Epidermal melanocyte (primary cell): Measurements from ENCODE around the gene KCNQ5.

Source experiments
- DNase-seq: peaks from one replicate; pipeline ENCODE4 v3.0.0; 2011; ENCODE audit warnings: low spot score; ENCODE audit not compliant: insufficient read length

KCNQ5 gene

DNA sequence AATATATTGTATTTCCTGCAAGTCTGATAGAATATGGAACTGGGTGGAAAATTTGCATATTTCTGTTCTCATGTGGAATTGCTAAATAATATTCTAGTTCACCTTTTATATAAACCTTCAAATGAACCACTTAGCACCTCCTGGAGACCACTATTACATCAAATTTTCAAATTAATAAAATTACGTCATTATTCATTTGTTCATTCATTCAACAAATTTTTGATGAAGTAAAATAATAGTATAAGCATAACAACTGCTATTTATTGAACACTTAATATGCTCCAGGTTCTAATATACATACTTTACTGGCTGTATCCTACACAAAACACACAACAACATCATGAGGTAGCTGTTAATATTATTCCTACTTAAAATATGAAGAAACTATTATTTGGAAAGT, 215.1 kb downstream of the KCNQ5 start:
- no peak for DNase-seq

DNA sequence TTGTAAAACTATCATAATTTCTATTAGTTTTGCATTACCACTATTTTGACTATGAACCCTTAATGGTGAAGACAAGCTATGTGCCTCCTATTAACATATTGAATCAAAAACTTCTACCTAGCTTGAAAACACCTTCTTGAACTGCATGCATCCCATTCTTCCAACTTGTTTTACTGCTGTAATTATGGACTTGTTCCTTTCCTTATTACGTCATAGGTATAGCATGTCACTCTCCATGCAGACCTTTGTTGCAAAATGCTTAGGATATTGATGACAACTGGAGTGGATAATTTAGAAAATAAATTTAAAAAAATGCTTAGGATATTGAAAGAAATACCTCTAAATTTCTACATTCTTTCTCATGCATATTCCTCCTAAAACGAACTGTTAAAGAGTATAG, 219.3 kb downstream of the KCNQ5 start:
- DNase-seq = no peak

DNA sequence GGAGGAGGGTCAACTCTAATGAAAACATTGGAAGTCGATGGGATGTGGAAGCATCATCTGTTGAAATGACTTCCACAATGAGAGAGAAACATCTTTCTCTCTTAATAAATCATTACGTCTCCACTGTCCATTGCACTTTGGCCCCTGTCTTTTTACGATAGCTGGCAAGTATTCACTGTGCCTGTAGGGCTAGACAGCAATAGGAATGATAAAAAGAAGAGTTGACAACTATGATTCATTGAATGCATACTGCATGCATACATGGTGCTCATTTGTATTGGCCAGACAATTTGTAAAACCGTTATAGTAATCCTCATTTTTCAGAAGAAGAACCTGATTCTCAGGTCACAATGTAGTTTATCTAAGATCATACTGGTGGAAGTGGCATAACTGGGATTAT, 220.3 kb downstream of the KCNQ5 start:
- no peak for DNase-seq

DNA sequence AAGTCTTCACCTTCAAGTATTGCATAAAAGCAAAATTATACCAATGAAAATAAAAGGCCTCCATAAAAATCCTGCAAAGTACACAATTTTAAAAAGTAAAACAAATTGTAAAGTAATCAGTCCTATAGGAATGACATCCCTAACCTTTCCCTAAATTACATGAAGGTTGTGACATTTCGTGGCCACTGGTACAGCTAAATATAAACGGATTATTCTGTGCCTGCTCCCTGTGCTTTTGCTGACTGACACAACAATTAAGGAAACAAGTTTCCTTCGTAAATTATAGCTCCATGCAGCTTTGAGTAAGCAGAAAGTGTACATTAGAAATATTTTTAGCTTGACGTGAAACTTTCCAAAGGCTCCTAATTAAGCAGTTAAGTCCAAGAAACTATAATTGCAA, 222.8 kb downstream of the KCNQ5 start:
- no peak for DNase-seq

DNA sequence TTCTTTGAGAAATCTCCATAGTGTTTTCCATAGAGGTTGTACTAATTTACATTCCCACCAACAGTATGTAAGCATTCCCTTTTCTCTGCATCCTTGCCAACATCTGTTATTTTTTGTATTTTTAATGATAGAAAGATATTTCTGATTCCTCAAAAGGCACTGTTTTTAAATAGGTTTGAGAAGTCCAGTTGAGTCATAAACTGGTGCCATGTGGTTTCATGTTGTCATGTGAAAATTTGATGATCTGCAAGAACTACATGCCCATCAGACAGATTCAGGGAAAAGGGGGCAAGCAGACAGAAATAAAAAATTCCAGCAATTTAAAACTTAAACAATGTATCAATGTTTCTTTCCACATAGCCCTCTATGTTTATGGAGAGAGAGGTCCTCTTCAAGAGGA, 227.5 kb downstream of the KCNQ5 start:
- DNase-seq = no peak

DNA sequence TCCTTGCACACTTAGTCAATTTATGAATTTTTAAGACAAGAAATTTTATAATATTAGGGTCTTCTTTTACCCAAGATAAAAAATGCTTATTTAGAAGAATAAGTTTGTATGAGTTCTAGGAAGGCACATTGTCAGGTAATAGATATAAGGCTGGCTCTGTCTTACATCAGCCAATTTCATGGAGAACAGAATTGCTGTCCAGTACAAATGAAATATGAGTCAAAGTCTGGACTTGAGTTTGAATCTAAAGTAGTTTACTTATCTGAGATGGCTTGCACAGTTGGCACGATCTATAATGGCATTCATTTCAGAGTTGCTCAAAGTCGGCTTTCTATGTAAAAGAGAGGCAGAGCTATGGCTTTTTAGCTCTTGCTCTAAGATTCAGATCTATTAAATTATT, 228.2 kb downstream of the KCNQ5 start:
- DNase-seq = no peak

DNA sequence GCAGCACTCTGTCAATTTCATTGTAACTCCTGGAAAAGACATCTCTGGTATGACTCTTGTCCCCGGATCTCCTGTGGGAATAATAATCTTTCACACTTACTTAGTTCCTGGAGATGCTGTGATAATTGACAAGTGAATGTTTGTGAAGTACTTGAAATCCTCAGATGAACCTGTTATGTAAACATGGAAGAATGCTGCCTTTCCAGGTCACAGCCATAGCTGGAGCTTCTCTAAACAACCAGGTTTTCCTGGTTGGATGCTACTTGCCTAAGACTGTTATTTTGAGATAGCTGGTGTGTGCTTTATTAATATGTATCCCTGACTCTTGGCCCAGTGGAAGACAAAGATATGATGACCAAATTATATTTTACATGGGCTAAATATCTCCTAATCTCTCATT, 228.6 kb downstream of the KCNQ5 start:
- DNase-seq = no peak

DNA sequence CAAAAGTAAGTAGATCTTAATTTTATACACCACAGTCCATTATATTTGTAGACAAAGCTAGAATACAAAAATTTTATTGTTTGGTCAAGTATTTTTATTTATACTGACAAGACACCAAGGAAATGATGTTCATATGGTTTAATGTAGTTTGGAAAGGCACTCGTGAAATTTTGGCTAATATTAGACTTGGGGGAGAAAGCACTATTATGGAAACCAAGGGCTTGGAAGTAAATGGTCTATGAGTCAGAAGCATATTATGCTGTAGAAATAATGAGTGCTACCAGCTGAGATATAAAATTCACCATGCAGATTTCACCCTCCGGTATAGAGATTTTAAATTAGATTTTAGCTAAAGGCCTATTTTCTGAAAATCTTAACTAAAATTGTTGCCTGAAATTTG, 233.6 kb downstream of the KCNQ5 start:
- no peak for DNase-seq

DNA sequence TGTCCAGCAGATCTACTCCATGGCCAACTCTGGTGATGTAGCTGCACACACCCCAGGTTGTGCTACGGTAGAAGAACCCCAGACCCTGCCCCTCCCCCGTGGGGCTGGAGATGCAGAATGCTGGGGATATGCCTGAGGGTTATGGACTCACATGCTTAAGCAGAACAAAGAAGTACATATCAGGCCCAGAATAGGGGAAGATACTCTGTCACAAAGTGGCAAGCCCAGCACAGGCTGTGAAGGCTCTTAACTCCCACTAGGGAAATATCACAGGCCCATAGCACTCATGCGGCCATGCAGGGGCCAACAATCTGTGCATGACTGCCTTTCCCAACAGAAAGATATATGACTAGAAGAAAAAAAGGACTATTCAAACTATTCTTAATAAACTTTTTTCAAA, 234.9 kb downstream of the KCNQ5 start:
- peak; percentile 18 for DNase-seq

DNA sequence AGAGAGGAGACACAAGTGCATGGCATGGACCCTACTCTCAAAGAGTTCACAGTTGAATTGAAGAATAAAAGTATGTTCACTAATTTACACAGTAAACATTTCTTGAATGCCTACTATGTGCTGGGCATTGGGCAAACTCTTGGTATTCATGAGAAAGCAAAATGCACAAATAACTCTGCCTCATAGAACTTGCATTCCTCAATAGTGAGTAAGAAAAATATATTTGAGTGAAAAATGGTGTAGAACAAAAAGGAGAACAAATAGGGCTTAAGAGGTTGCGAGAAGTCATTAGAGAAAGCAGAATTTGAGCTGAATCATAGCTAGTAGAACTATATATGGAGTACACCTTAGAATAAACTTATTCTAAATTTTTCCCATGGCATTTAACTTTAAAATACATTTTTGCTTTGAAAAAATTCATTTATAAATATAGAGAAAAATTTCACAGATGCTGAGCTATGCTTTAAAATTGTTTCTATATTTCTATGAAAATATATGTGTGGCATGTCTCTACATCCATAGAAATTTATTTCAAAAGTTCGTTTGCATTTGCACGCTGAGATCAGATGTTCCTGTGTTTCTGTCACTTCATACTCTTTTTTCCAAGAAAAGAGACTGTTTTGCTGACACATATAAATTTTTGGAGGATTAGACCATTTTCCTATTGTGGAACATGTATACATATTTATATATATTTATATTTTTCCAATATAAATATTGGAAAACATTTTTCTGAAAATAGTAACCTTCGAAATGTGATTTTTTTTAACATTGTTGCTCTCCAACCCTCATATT, 236.1 kb downstream of the KCNQ5 start:
- DNase-seq = no peak

DNA sequence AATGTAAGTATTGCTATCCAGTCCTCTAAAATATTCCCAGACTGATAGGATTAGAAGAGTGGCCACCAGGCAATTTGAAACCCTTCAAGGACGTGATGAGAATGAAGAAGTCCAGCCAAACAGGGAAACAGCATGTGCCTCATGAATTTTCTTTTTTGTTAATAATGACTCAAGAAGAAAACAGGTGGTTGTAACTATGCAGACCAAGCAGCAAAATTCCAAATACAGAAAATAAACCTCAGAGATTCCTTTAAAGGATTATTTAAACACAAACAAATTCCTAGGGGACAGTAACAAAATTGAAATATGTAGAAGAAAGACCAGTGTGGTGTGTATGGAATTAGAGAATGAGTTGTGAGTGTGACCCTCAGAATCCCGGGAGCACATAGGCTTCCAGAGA, 239.2 kb downstream of the KCNQ5 start:
- no peak for DNase-seq

DNA sequence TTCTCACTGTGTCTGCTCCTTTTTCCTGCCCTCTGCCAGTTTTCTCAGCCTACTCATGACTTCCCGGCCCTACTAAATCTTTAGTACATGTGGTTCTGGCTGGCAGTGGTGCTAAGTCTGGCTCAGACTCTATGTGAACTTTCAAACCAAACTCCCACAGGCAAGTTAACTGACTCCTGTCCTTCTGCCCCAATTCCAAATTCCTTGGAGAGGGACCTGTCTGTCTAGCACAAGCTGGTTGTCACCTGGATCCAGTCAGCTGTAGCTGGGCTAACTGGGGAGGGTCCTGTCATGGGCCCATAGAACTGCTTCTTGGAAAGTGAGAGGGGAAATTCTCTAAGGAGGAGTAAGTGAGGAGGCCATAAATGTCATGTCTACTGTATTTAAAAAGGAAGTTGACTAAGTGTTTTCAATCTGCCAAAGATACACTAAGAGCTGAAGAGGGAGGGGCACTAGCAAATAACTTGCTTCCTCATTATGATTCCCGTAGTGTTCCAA, 240.1 kb downstream of the KCNQ5 start:
- DNase-seq = no peak

DNA sequence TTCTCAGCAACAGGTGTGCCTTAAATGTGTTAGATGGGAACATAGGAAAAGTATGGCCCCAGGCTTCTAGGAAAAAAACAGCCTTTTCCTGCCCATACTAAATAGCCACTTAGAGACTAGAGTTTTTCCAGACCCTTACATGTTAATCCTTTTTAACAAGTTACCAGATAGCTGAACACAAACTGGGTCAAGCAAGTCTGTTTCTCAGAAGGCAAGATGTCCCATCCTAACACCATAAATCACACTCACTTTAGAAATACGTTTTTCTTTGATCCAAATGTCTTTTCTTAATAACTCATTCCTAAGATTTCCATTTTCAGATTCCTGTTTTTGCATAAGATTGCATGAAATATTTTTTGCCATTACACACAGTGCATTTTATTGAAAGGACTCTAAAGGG, 241.3 kb downstream of the KCNQ5 start:
- DNase-seq = no peak

DNA sequence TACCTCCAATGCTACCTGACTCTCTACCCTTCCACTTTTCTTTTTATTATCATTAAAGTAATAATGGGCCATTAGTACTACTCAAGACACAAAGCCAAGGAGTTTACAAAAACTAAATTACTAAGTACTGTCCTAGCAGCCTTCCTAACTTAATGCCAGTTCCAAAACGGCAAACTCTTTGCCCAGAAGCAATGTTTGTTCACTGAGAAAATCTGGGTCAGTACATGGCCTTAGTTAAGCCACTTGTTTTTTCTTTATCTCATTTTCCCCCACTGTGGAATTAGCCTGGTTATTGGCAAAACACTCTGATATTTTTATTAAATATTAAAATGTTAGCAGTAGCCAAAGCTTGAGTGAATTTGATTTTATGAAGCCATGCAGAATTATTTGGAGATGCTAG, 242.4 kb downstream of the KCNQ5 start:
- no peak for DNase-seq

DNA sequence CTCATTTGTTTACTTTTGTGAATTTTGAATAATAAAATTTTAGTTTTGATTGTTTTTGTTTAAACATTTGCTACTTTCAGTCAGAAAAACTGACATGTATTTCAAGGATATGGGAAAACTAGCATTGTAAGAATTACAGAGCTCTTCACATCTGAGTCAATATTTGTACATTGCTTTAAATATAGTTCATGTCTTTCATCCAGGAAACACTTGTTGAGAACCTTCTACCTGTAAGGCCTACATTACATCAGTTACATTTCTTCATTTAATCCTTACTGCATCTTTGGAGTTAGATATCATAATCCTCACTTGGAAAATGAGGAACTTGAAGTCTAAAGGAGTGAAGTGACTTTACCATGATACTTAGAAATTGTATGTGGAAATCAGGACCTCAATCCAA, 242.9 kb downstream of the KCNQ5 start:
- no peak for DNase-seq

DNA sequence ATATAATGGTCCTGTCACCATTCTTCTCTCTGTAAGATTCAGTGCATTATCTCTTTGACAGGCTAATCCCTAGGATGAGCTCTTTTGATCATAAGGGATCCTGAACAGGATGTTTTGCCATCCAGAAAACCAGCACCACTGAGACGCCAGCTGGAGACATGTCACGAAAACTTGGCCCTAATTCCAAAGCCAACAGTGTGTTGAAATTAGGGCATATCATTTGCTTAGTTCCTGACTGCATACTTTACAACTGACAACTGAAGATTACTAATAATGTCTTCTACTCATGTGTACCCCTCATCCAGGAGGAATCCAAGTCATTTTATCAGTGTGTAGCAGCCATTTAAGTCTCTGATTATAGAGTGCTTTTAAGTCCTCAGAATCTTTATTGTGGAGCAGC, 243.6 kb downstream of the KCNQ5 start:
- no peak for DNase-seq

DNA sequence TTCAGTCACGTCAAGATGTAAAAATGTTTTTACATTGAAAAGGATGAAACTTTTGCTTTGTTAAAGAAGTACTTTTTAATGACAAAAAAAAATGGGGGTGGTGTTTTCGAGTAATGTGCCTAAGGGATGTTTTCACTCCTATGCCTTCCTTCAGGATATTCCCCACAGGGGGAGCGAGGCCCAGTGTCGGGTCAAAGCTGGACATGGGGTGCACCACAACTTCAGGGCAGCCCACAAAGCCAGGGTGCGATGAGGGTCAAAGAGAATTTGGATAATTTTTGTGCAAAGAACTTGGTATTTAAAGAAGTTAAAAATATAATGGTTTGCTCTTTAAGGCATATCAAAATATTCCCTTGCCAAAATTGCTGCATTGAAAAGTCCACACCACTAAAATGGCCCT, 247.8 kb downstream of the KCNQ5 start:
- no peak for DNase-seq

DNA sequence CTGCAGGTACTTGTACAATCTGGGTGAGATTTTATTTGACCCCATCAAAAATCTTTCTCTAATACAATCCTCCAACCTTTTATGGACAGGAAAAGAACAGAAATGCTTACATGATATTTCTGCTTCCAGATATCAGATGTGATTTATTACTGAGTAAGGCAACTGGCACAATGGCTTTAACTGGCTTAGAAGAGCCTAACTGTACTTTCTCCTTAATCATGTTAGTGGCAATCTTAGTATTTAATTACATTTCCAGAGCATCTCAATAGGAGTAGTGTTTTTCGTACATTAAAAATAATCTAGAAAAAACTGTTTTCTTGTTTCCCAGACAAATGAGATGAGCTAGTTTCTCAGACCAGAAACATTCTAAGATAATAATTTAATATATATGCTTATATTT, 251.6 kb downstream of the KCNQ5 start:
- no peak for DNase-seq

DNA sequence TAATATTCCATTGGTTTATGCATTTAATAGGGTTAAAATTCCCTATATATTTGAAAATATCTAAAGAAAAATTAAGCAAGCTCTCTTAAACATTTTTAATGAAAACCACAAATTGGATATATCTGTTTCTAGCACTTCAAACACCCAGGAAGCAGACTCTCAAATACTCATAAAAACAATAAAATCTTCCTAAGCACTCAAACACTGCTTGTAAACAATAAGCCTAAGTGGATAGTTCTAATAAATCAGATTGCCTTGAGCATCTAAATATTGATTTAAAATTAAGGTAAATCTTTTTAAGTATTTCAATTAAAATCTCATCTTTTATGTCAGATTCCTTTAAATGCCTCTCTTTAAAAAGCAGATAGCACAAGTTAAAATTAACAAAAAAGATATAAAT, 254.4 kb downstream of the KCNQ5 start:
- DNase-seq = no peak

DNA sequence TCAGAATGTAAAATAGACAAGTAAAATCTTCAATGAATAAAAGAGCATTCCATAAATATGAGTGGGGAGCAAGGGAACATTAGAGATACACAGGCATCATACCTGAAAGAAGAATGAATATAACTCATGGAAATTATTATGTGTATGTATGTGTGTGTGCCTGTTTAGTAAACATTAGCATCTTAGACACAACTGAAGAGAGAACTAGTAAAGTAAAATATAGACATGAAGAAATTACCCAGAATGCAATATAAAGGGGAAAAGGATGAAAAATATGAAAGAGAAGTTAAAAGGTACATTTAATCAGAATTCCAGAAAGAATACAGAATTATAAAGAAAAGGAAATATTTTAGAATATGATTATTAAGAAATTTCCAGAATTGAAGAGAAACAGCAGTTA, 264.3 kb downstream of the KCNQ5 start:
- no peak for DNase-seq

DNA sequence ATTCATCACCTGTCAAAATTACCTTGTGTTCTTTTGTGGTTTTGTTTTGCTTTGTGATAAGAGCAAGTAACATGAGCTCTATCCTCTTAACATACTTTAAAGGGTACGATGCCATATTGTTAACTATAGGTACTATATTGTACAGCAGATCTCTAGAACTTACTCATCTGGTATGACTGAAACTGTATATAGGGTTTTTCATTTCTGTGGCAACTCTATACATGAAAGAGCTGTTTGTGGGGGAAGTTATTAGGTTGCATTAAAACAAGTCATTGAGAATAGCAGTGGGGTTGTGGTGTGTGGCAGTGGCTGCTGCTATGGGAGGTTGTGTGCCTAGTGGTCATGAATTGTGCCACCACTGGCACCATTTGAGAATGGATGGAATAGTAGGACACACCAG, 268.4 kb downstream of the KCNQ5 start:
- no peak for DNase-seq

DNA sequence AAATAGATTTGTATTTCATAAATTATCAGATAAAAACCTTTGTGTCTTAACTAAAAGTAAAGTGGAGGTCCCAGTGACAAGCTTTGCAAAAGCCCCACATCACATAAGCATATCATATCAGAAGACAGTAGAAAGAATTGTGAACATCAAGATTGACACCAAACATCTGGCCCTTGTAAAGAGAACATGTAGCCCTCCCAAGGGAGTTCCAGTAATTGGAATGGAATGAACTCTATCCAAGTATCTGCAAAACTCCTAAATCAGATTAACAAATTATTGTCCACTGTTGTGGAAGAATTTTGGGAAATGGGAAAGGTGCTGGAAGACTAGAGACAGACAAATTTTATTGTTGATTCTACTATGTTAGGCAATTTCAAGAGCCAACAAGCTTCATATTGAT, 268.8 kb downstream of the KCNQ5 start:
- no peak for DNase-seq

DNA sequence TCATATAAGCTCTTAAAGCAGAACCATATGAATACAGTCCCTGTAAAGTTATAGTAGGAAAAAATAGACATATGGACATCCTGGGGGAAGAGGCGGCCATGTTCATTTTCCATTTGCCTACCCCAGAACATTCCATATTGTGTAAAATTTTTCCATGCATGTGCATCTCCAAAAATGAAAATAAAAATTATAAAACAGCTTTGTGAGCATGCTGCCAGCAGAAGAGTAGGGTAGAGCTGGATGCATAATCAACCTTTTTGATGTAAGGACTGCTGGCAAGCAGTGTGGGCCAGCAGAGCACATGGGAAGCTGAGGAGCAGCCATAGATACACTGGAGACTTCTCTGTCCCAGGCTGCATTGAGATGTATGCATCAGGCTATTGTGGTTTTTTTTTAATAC, 271.0 kb downstream of the KCNQ5 start:
- no peak for DNase-seq

DNA sequence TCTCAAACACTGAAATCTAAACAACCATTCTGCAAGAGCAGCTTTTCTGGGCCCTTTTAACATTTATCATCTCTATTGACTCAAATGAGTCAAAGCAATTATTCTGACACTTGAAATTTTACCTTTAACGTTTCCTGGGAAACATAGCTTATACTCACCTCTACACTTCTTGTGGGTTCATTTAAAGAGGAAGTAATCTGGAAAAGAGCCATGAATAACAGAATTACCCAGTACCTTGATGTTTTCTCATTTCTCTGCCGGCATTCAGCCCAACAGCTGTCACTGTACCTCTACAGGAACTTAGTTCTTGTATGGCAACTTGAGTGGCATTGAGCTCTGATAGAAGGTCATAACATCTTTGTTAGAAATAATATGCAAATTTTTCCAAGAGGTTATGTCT, 272.2 kb downstream of the KCNQ5 start:
- DNase-seq = no peak
